Measurements from ENCODE around the gene GAB3. TPM values are rescaled to one million over a fixed set of nuclear protein-coding genes. Genes with fewer than 3 reads are reported as not detected.
"Not testable (repeated sequence)": the region's sequence is repeated elsewhere in the genome, so short reads cannot be mapped to it uniquely, and the experiment has no call there.

The GAB3 gene
- total RNA-seq, 2 donors from 2014 or later: 0.66 to 3.4 TPM

DNA sequence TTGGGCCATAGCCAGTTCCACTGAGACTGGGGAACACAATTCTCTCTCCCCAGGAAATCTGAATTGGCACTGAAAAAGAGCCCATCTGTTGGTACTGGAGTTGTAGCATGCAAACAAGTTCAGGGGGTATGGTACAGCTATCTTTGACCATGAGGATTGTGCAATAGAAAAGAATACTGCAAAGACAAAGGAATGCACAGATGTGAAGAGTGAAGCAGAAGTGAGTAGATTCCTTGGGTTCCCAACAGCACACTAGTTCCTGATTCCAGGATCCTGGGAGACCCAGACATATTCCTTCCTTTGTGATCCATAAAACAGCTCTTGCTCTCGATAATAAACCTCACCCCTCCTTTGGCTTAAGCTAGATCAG lies 54.2 kb downstream of the GAB3 start:
- DNase-seq (no peak), ATAC-seq (no peak)
- TF ChIP-seq, protein P1, sequence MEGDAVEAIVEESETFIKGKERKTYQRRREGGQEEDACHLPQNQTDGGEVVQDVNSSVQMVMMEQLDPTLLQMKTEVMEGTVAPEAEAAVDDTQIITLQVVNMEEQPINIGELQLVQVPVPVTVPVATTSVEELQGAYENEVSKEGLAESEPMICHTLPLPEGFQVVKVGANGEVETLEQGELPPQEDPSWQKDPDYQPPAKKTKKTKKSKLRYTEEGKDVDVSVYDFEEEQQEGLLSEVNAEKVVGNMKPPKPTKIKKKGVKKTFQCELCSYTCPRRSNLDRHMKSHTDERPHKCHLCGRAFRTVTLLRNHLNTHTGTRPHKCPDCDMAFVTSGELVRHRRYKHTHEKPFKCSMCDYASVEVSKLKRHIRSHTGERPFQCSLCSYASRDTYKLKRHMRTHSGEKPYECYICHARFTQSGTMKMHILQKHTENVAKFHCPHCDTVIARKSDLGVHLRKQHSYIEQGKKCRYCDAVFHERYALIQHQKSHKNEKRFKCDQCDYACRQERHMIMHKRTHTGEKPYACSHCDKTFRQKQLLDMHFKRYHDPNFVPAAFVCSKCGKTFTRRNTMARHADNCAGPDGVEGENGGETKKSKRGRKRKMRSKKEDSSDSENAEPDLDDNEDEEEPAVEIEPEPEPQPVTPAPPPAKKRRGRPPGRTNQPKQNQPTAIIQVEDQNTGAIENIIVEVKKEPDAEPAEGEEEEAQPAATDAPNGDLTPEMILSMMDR (IDR thresholded peaks at IDR 0.05): no peak
- TF ChIP-seq POLR2A (IDR thresholded peaks at IDR 0.05): no peak
- intact Hi-C loops (cut with DNase I): no loop called here
- Histone ChIP-seq H3K4me1 (no peaks in the 10 kb centered on the region), H3K27ac (no peak overlapping the region), H3K27me3 (no peaks in the 10 kb centered on the region), H3K9me3 (no peaks in the 10 kb centered on the region), H3K36me3 (replicated peaks in 1 of 2; ENCODE audit: insufficient read depth in 1 of 2, low read depth in 2 of 2) (no peaks in the 10 kb centered on the region), H3K4me3 (no peak overlapping the region)
- WGBS, 2 donors: 73 to 100% methylated on average over 1 of the region's 1 CpG

DNA sequence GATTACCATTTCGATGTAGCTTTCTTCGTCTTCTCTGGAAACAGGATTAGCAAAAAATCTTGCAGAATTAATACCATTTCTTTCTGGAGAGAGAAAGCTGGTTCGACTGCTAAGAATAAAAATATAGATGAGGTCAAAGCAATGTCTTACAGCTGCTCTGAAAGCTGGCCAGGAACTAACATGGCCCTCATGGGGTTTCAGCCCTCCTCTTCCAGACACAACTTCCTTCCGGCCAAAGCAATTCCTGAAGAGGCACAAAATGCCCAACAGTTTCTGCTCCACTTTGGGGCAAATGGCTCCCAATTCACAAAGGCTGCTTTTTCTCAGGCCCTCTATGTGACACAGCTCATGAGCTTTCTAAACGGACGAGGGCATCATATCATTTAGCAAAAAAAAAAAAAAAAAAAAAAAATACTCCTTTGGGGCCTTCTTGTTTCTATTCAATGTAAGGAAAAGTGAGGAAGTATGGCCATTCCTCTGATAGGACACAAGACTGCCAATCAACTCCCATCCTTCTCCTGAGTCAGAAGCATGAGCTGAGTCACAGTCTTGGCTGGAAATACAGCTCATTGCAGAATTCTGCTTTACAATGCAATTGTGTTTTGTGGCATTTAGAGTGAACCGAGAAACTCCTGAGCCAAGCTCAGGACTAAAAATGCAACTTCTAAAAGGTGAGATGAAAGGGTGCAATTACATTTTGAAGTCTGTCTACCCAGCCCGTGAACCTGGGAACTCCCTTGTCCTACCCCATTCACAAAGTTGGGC lies 54.8 kb downstream of the GAB3 start:
- H3K27ac ChIP-seq: no peak overlapping the region
- intact Hi-C loops (cut with DNase I): no loop called here
- ATAC-seq: no peak
- no peak overlapping the region for H3K4me3 ChIP-seq
- no peaks in the 10 kb centered on the region for H3K27me3 ChIP-seq
- H3K36me3 ChIP-seq (replicated peaks in 1 of 2; ENCODE audit: insufficient read depth in 1 of 2, low read depth in 2 of 2): no peaks in the 10 kb centered on the region
- TF ChIP-seq, protein P1 (IDR thresholded peaks at IDR 0.05): no peak
- no peak for TF ChIP-seq POLR2A (IDR thresholded peaks at IDR 0.05)
- 73 to 75% methylated on average over 8 of the region's 8 CpGs for WGBS, 2 donors
- no peaks in the 10 kb centered on the region for H3K4me1 ChIP-seq
- no peak for DNase-seq
- no peaks in the 10 kb centered on the region for H3K9me3 ChIP-seq

DNA sequence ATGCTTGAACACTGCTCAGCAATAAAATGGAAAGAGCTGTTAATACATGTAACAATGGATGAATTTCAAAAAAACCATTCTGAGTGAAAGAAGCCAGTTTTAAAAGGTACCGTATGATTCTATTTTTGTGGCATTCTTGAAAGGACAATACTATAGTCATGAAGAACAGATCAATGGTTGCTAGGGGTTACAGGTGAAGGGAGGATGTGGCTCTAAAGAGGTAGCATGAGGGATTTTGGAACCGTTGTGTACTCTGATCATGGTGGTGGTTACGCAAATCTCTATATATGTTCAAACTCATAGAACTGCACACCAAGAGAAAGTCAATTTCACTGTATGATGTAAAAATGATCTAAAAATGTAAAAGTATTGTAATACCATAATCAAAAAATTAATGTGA lies 57.5 kb downstream of the GAB3 start:
- no peak overlapping the region for H3K27ac ChIP-seq
- no peaks in the 10 kb centered on the region for H3K27me3 ChIP-seq
- H3K9me3 ChIP-seq: no peaks in the 10 kb centered on the region
- no peak for TF ChIP-seq POLR2A (IDR thresholded peaks at IDR 0.05)
- TF ChIP-seq, protein P1 (IDR thresholded peaks at IDR 0.05): no peak
- no peaks in the 10 kb centered on the region for H3K36me3 ChIP-seq (replicated peaks in 1 of 2; ENCODE audit: insufficient read depth in 1 of 2, low read depth in 2 of 2)
- intact Hi-C loops (cut with DNase I): no loop called here
- 73 to 76% methylated on average over 3 of the region's 3 CpGs for WGBS, 2 donors
- ATAC-seq (no peak), DNase-seq (no peak)
- H3K4me3 ChIP-seq: no peak overlapping the region
- H3K4me1 ChIP-seq: no peaks in the 10 kb centered on the region

DNA sequence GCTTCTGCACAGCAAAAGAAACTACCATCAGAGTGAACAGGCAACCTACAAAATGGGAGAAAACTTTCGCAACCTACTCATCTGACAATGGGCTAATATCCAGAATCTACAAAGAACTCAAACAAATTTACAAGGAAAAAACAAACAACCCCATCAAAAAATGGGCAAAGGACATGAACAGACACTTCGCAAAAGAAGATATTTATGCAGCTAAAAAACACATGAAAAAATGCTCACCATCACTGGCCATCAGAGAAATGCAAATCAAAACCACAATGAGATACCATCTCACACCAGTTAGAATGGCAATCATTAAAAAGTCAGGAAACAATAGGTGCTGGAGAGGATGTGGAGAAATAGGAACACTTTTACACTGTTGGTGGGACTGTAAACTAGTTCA lies 60.4 kb downstream of the GAB3 start:
- H3K4me1 ChIP-seq; DNase-seq; H3K36me3 ChIP-seq (replicated peaks in 1 of 2; ENCODE audit: insufficient read depth in 1 of 2, low read depth in 2 of 2); H3K9me3 ChIP-seq; H3K27me3 ChIP-seq; H3K27ac ChIP-seq; intact Hi-C loops (cut with DNase I); ATAC-seq; H3K4me3 ChIP-seq: not testable (repeated sequence)
- 93 to 100% methylated on average over 2 of the region's 2 CpGs for WGBS, 2 donors

DNA sequence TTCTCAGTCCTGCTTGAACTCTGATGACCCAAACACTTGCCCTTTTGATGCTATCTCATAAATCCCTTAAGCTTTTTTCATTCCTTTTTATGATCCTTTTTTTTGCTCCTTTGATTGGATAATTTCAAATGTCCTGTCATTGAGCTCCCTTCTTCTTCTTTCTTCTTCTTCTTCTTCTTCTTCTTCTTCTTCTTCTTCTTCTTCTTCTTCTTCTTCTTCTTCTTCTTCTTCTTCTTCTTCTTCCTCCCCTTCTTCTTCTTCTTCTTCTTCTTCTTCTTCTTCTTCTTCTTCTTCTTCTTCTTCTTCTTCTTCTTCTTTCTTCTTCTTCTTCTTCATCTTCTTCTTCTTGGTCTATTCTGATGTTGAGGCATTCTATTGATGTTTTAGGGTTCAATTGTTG lies 78.8 kb downstream of the GAB3 start:
- H3K36me3 ChIP-seq (replicated peaks in 1 of 2; ENCODE audit: insufficient read depth in 1 of 2, low read depth in 2 of 2); ATAC-seq; H3K9me3 ChIP-seq; H3K27me3 ChIP-seq; intact Hi-C loops (cut with DNase I); H3K27ac ChIP-seq; DNase-seq; H3K4me3 ChIP-seq; H3K4me1 ChIP-seq: not testable (repeated sequence)

DNA sequence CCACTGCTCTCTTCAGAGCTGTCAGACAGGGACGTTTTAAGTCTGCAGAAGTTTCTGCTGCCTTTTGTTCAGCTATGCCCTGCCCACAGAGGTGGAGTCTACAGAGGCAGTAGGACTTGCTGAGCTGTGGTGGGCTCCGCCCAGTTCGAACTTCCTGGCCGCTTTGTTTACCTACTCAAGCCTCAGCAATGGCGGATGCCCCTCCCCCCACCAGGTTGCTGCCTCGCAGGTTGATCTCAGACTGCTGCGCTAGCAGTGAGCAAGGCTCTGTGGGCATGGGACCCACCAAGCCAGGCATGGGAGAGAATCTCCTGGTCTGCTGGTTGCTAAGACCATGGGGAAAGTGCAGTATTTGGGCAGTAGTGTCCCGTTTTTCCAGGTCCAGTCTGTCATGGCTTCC lies 80.0 kb downstream of the GAB3 start:
- not testable (repeated sequence) for DNase-seq

More for the DNA sequence above, 80.0 kb downstream of the GAB3 start:
- intact Hi-C loops (cut with DNase I); ATAC-seq; H3K4me1 ChIP-seq; H3K27me3 ChIP-seq; H3K36me3 ChIP-seq (replicated peaks in 1 of 2; ENCODE audit: insufficient read depth in 1 of 2, low read depth in 2 of 2); H3K4me3 ChIP-seq; H3K27ac ChIP-seq; H3K9me3 ChIP-seq: not testable (repeated sequence)
- 80% methylated on average over 1 of the region's 8 CpGs; no CpG with 5 or more reads in 1 of the 2 donors for WGBS, 2 donors

Measured in body of pancreas (tissue), 4 donors.